LNCAP (cell line): ENCODE results near the gene GPC6.

ENCODE experiments used
- TF ChIP-seq, protein P1 (sequence below): fragments of 450-650 bp; IDR thresholded peaks from 2 replicates; pipeline ENCODE4 v1.5.1; 2017; ENCODE audit warnings: mild to moderate bottlenecking

The GPC6 gene

DNA sequence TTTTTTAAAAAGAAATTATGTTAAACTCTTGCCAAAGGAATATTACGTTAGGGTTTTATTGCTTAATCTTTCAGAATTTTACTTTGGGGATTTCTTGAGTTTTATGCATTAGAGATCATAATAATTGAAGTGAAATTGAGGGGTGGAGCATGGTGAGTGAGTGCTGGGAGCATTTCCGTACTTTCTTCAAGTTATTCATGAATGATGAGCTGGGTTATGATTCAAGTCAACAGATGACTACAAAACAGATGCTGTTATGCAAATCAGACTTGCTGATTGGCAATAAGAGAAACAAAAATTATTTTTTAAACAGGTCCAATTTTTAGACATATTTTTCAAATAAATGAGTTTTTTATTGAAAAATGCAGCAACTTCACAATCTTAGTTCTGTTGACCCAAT lies 748.6 kb downstream of the GPC6 start:
- TF ChIP-seq, protein P1, sequence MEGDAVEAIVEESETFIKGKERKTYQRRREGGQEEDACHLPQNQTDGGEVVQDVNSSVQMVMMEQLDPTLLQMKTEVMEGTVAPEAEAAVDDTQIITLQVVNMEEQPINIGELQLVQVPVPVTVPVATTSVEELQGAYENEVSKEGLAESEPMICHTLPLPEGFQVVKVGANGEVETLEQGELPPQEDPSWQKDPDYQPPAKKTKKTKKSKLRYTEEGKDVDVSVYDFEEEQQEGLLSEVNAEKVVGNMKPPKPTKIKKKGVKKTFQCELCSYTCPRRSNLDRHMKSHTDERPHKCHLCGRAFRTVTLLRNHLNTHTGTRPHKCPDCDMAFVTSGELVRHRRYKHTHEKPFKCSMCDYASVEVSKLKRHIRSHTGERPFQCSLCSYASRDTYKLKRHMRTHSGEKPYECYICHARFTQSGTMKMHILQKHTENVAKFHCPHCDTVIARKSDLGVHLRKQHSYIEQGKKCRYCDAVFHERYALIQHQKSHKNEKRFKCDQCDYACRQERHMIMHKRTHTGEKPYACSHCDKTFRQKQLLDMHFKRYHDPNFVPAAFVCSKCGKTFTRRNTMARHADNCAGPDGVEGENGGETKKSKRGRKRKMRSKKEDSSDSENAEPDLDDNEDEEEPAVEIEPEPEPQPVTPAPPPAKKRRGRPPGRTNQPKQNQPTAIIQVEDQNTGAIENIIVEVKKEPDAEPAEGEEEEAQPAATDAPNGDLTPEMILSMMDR: no peak

DNA sequence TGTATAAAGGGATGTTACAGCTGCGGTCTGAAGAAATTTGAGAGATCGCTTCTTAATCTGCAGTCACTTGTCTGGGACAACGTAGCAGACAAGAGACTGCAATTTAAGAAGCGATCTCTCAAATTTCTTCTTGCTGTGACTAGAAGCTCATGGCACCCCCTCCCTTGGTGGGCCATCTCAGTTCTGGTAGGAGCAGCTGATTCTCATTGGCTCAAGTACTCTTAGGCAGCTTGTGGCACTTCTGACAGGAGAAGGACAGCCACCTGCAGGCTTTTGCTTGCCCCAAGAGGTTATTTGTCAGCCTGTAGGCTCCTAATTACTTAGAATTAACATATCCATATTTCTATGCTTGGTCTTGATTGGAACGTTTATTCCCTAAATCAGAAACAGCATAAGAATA lies 749.9 kb downstream of the GPC6 start:
- TF ChIP-seq, protein P1: no peak

DNA sequence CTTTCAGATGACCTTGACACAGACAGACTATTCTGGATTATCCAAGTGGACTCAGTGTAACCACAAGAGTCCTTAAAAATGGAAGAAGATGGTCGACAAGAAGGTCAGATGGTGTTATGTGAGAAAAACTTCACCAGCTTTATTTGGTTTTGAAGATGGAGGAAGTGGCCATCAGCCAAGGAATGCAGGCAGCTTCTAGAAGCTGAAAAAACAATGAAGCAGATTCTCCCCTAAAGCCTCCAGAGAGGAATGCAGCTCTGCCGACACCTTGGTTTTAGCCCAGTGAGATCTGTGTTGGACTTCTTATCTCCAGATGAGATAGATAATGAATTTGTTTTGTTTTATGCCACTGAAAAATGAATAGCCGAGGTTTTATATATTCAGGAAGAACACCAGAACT lies 751.4 kb downstream of the GPC6 start:
- TF ChIP-seq, protein P1: no peak

DNA sequence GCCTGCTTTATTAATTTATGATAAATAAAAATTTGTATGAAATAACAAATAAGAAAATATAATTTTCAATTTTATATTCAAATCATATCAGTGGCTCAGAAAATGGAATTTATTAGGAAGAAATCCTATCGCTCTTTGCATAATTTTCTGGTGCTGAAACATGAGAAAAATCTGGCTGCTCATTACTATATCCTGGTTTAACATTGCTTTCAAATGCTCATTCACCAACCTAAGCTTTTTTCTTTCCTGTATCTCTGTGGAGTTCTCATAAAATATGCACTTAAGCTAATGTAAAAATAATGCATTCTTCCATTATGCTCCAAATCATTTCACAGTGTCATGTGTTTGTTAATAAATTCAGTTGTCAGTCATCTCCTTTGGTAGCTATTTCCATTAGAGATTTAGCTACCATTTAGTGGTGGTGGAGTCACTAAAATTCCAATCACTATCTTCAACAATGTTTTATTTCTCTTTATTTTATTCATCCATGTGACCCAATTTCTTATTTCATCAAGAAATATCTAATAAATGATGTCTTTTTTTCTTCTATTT lies 754.9 kb downstream of the GPC6 start:
- TF ChIP-seq, protein P1: no peak

DNA sequence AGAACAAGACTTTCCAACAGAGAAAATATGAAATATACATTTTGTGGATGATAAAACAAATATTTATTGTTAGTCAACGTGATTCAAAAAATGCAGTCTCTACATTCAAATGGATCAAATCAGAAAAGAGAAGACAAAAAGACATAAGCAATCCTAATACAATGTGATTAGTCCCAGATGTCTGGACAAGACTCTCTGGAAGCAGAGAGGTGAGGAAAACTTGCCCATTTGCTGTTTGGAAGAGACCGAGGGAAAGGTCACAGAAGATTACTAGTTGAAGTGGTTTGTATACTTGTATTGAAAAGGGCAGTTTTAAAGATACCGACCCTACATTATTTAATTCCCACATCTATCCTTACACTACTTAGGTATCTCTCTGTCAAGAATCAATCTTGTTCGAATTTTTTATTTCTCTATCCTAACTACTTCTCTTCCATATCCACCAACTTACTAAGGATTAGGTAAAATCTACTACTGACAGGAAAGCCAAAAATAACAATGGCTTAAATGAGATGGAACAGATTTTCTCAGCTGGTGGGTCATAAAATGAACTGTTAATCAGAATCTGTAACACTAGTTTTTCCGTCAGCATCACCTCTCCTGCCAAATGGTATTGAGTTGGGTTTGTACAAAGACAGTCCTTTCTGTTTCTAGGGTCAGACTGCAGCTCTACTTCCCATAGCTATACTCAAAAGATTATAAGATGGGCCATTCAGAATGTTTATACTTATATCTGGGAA lies 755.7 kb downstream of the GPC6 start:
- TF ChIP-seq, protein P1: no peak

DNA sequence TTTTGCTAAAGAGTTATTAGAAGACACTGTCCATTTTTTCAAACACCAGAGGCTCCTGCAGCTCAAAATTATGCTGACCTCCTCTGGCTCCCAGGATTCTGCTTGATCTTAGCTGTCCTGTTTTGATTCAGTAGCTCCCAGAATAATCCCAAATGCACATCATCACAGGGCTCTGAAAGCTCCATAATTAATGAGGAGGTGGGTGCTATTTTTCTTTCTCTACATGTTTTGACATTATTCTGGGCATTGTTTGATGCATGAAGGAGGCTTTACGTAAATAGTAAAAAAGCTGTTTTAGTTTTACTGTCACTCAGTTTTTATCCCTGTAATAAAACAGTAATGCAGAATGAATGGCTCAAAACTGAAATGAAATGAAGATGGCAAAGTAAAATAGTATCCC lies 757.4 kb downstream of the GPC6 start:
- TF ChIP-seq, protein P1: no peak

DNA sequence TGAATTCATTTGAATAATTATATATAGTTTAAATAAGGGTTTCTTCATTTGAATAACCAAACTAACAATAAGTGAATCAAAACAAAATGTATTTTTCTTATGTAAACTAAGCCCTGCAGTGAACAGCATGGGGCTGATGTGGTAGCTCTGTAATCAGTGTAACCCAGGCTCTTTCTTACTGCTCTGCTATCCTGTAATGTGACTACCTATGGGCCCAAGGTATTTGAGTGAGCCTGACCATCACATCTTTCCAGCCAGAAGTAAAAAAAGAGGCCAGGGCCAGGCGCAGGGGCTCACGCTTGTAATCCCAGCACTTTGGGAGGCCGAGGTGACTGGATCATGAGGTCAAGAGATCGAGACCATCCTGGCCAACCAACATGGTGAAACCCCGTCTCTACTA lies 758.3 kb downstream of the GPC6 start:
- TF ChIP-seq, protein P1: no peak
